HL-60 (cell line): ENCODE measurements around the gene TCL1B.

Experiments
- DNase-seq, 2 experiments: peaks; one replicate each; pipeline ENCODE4 v3.0.0-alpha.2; 2010 to 2020; ENCODE audit warnings: low read depth in 1 of 2, low spot score in 1 of 2
- H3K27ac ChIP-seq: fragments of 250-450 bp; sonication (Bioruptor Pico); replicated peaks from 2 replicates; pipeline ENCODE4 v1.5.1; 2020; ENCODE audit warnings: mild to moderate bottlenecking, moderate library complexity
- H3K27me3 ChIP-seq: fragments of 250-450 bp; sonication (Bioruptor Pico); 2 replicates; pipeline ENCODE4 v1.5.1; 2021; ENCODE audit warnings: mild to moderate bottlenecking, moderate library complexity; ENCODE audit not compliant: insufficient read depth, poor library complexity, severe bottlenecking
- H3K4me3 ChIP-seq: replicated peaks from 2 replicates; pipeline ENCODE4 v1.5.1; 2011; ENCODE audit warnings: mild to moderate bottlenecking, control low read depth, low read length; ENCODE audit not compliant: insufficient read depth
- GABPA ChIP-seq: IDR thresholded peaks from 2 replicates; pipeline ENCODE4 v1.6.1; 2012; ENCODE audit warnings: low read depth
- POLR2AphosphoS5 ChIP-seq: IDR thresholded peaks from 2 replicates; pipeline ENCODE4 v1.6.1; 2012; ENCODE audit warnings: low read depth
- REST ChIP-seq: IDR thresholded peaks from 2 replicates; pipeline ENCODE4 v1.6.1; 2012; ENCODE audit warnings: low read depth; ENCODE audit not compliant: insufficient replicate concordance
- SPI1 ChIP-seq: IDR thresholded peaks from 2 replicates; pipeline ENCODE4 v1.6.1; 2012; ENCODE audit warnings: low read depth, mild to moderate bottlenecking, borderline replicate concordance
- TF ChIP-seq, protein P1 (sequence below): IDR thresholded peaks from one replicate; pipeline ENCODE4 v1.5.1; 2011; ENCODE audit warnings: low read length, control low read depth, inconsistent platforms; ENCODE audit not compliant: insufficient read depth

The TCL1B gene

GRCh38 chr14:95647926-95648325 lies 38.3 kb upstream of the TCL1B start:
- Histone ChIP-seq H3K27me3 (no peaks in the 10 kb centered on the region), H3K4me3 (no peak overlapping the region), H3K27ac (no peak overlapping the region)
- no peak for TF ChIP-seq POLR2AphosphoS5
- TF ChIP-seq, protein P1, sequence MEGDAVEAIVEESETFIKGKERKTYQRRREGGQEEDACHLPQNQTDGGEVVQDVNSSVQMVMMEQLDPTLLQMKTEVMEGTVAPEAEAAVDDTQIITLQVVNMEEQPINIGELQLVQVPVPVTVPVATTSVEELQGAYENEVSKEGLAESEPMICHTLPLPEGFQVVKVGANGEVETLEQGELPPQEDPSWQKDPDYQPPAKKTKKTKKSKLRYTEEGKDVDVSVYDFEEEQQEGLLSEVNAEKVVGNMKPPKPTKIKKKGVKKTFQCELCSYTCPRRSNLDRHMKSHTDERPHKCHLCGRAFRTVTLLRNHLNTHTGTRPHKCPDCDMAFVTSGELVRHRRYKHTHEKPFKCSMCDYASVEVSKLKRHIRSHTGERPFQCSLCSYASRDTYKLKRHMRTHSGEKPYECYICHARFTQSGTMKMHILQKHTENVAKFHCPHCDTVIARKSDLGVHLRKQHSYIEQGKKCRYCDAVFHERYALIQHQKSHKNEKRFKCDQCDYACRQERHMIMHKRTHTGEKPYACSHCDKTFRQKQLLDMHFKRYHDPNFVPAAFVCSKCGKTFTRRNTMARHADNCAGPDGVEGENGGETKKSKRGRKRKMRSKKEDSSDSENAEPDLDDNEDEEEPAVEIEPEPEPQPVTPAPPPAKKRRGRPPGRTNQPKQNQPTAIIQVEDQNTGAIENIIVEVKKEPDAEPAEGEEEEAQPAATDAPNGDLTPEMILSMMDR, result no peak
- no peak for TF ChIP-seq GABPA
- no peak for TF ChIP-seq SPI1
- TF ChIP-seq REST, result no peak
- DNase-seq, result no peak

- Histone ChIP-seq H3K27me3 (no peaks in the 10 kb centered on the region), H3K4me3 (no peak overlapping the region), H3K27ac (no peak overlapping the region)
- DNase-seq, result no peak
- TF ChIP-seq POLR2AphosphoS5 (no peak), GABPA (no peak), SPI1 (no peak), REST (no peak)
- TF ChIP-seq, protein P1, result no peak
These were observed 37.0 kb upstream of the TCL1B start for GRCh38 chr14:95649230-95649629.

DNA sequence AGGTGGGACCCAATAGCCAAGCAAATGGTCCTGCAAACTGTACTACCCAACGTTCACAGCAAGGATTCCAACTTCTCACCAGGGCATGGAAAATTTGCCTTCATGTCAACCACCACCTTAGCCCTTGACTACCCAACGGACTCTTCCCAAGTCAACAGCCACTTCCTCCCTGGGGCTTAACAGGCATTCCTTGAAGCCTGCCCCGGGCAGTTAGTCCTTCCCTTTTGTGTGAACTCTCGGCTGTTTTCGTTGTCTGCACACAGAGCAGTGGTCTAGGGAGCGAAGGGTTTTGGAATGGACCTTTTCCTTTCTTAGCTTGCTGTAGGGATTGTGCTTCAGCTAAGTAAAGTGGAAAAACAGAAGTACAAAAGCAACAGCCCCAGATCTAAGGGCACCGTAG lies 35.2 kb upstream of the TCL1B start:
- Histone ChIP-seq H3K27ac (no peak overlapping the region), H3K4me3 (no peak overlapping the region), H3K27me3 (no peaks in the 10 kb centered on the region)
- DNase-seq, result no peak
- TF ChIP-seq REST, result no peak
- TF ChIP-seq, protein P1, result no peak
- TF ChIP-seq POLR2AphosphoS5, result no peak
